ENCODE measurements around the gene CHIT1. TPM values are rescaled to one million over a fixed set of nuclear protein-coding genes. Genes with fewer than 3 reads are reported as not detected.

Gene CHIT1
- total and polyA plus RNA-seq, 3 experiments from 2014 or later, result 0.07 TPM; not detected in 2

- DNase-seq, result no peak
- H3K9me3 ChIP-seq (ENCODE audit: low read length), result no peaks in the 10 kb centered on the region
Observed at GRCh38 chr1:203174324-203174985, 55.0 kb downstream of the CHIT1 start.

GRCh38 chr1:203173566-203173965, 55.9 kb downstream of the CHIT1 start:
- POLR2A ChIA-PET, result no interaction called here
- no peaks in the 10 kb centered on the region for H3K36me3 ChIP-seq (ENCODE audit: insufficient read depth, low read length)
- no peak overlapping the region for H3K4me3 ChIP-seq (ENCODE audit: low read length)
- H3K4me1 ChIP-seq (ENCODE audit: insufficient read depth, low read length), result no peaks in the 10 kb centered on the region
- Mint-ChIP-seq H3K4me1 (no peaks in the 10 kb centered on the region), H3K4me3 (no peak overlapping the region), H3K36me3 (no peaks in the 10 kb centered on the region), H3K27ac (peak overlapping the region in 1 of 8 donors; percentile 36), H3K27me3 (peaks cover 5 to 19% of the 10 kb centered on the region in 2 donors), H3K9me3 (no peaks in the 10 kb centered on the region)
- no peak for DNase-seq
- no peak overlapping the region for H3K27ac ChIP-seq (ENCODE audit: low read depth, low read length)
- H3K9me3 ChIP-seq (ENCODE audit: low read length), result no peaks in the 10 kb centered on the region
- CTCF ChIA-PET, result interaction anchor here (2.3 kb wide), 1 partner anchor 134 kb away, joined by 15 read pairs; no protein-coding TSS in a partner anchor
- no peaks in the 10 kb centered on the region for H3K27me3 ChIP-seq (ENCODE audit: insufficient read depth, low read length, poor library complexity, severe bottlenecking)

More at GRCh38 chr1:203174324-203174985, 55.0 kb downstream of the CHIT1 start:
- Mint-ChIP-seq H3K27me3 (peaks cover 7 to 21% of the 10 kb centered on the region in 2 donors), H3K4me1 (no peaks in the 10 kb centered on the region), H3K9me3 (no peaks in the 10 kb centered on the region), H3K4me3 (no peak overlapping the region), H3K27ac (peak overlapping the region in 1 of 8 donors; percentile 84), H3K36me3 (no peaks in the 10 kb centered on the region)
- Histone ChIP-seq H3K27me3 (ENCODE audit: insufficient read depth, low read length, poor library complexity, severe bottlenecking) (no peaks in the 10 kb centered on the region), H3K27ac (ENCODE audit: low read depth, low read length) (no peak overlapping the region), H3K4me3 (ENCODE audit: low read length) (no peak overlapping the region), H3K4me1 (ENCODE audit: insufficient read depth, low read length) (no peaks in the 10 kb centered on the region), H3K36me3 (ENCODE audit: insufficient read depth, low read length) (no peaks in the 10 kb centered on the region)
- CTCF ChIA-PET, result no interaction called here
- POLR2A ChIA-PET, result no interaction called here

- Histone ChIP-seq H3K36me3 (ENCODE audit: insufficient read depth, low read length) (no peaks in the 10 kb centered on the region), H3K9me3 (ENCODE audit: low read length) (no peaks in the 10 kb centered on the region), H3K4me3 (ENCODE audit: low read length) (no peak overlapping the region), H3K27me3 (ENCODE audit: insufficient read depth, low read length, poor library complexity, severe bottlenecking) (no peaks in the 10 kb centered on the region), H3K4me1 (ENCODE audit: insufficient read depth, low read length) (no peaks in the 10 kb centered on the region), H3K27ac (ENCODE audit: low read depth, low read length) (no peak overlapping the region)
- H3K4me1 Mint-ChIP-seq, result no peaks in the 10 kb centered on the region
- ChIA-PET CTCF (interaction anchor here (1.2 to 2.3 kb wide), 2 partner anchors 43 to 133 kb away, joined by 3 to 15 read pairs; no protein-coding TSS in a partner anchor), POLR2A (no interaction called here)
- no peaks in the 10 kb centered on the region for H3K9me3 Mint-ChIP-seq
- no peaks in the 10 kb centered on the region for H3K36me3 Mint-ChIP-seq
- H3K4me3 Mint-ChIP-seq, result no peak overlapping the region
- peaks cover 5 to 15% of the 10 kb centered on the region in 2 donors for H3K27me3 Mint-ChIP-seq
- no peak overlapping the region for H3K27ac Mint-ChIP-seq
- DNase-seq, result no peak
Observed at GRCh38 chr1:203173011-203173555, 56.4 kb downstream of the CHIT1 start.

- Histone ChIP-seq H3K9me3 (ENCODE audit: low read length) (no peaks in the 10 kb centered on the region), H3K4me3 (ENCODE audit: low read length) (no peak overlapping the region)
- no peaks in the 10 kb centered on the region for H3K9me3 Mint-ChIP-seq
Observed at GRCh38 chr1:203172184-203173010, 57.1 kb downstream of the CHIT1 start.

GRCh38 chr1:203171341-203172183, 57.9 kb downstream of the CHIT1 start:
- H3K27me3 Mint-ChIP-seq, result peaks cover 2 to 6% of the 10 kb centered on the region in 2 donors
- no peaks in the 10 kb centered on the region for H3K4me1 ChIP-seq (ENCODE audit: insufficient read depth, low read length)
- no peaks in the 10 kb centered on the region for H3K9me3 ChIP-seq (ENCODE audit: low read length)
- H3K27me3 ChIP-seq (ENCODE audit: insufficient read depth, low read length, poor library complexity, severe bottlenecking), result no peaks in the 10 kb centered on the region
- H3K27ac ChIP-seq (ENCODE audit: low read depth, low read length), result no peak overlapping the region
- ChIA-PET POLR2A (interaction anchor here (0.5 kb wide), 1 partner anchor 99 kb away, joined by 3 read pairs; no protein-coding TSS in a partner anchor), CTCF (interaction anchor here (1.7 to 2.3 kb wide), 2 partner anchors 11 to 132 kb away, joined by 4 to 15 read pairs; no protein-coding TSS in a partner anchor)
- no peak for DNase-seq
- no peak overlapping the region for H3K4me3 ChIP-seq (ENCODE audit: low read length)
- H3K27ac Mint-ChIP-seq, result no peak overlapping the region
- H3K4me1 Mint-ChIP-seq, result no peaks in the 10 kb centered on the region
- H3K4me3 Mint-ChIP-seq, result no peak overlapping the region
- no peaks in the 10 kb centered on the region for H3K36me3 ChIP-seq (ENCODE audit: insufficient read depth, low read length)
- no peaks in the 10 kb centered on the region for H3K9me3 Mint-ChIP-seq
- H3K36me3 Mint-ChIP-seq, result no peaks in the 10 kb centered on the region

More at GRCh38 chr1:203172184-203173010, 57.1 kb downstream of the CHIT1 start:
- Mint-ChIP-seq H3K4me3 (no peak overlapping the region), H3K27me3 (peaks cover 5 to 15% of the 10 kb centered on the region in 2 donors), H3K4me1 (no peaks in the 10 kb centered on the region), H3K27ac (no peak overlapping the region), H3K36me3 (no peaks in the 10 kb centered on the region)
- H3K27ac ChIP-seq (ENCODE audit: low read depth, low read length), result no peak overlapping the region
- H3K4me1 ChIP-seq (ENCODE audit: insufficient read depth, low read length), result no peaks in the 10 kb centered on the region
- peak in 3 of 5 donors; percentile 5 to 19 (median 8) for DNase-seq
- ChIA-PET POLR2A (interaction anchor here (0.5 kb wide), 1 partner anchor 99 kb away, joined by 3 read pairs; no protein-coding TSS in a partner anchor), CTCF (interaction anchor here (1.2 to 2.3 kb wide), 3 partner anchors 11 to 133 kb away, joined by 3 to 15 read pairs (median 4); no protein-coding TSS in a partner anchor)
- no peaks in the 10 kb centered on the region for H3K27me3 ChIP-seq (ENCODE audit: insufficient read depth, low read length, poor library complexity, severe bottlenecking)
- H3K36me3 ChIP-seq (ENCODE audit: insufficient read depth, low read length), result no peaks in the 10 kb centered on the region

- Mint-ChIP-seq H3K9me3 (no peaks in the 10 kb centered on the region), H3K4me1 (no peaks in the 10 kb centered on the region), H3K4me3 (no peak overlapping the region), H3K36me3 (no peaks in the 10 kb centered on the region), H3K27ac (peak overlapping the region in 1 of 8 donors; percentile 34), H3K27me3 (peaks cover 4 to 6% of the 10 kb centered on the region in 2 donors)
- ChIA-PET CTCF (interaction anchor here (1.7 kb wide), 1 partner anchor 10 kb away, joined by 4 read pairs; no protein-coding TSS in a partner anchor), POLR2A (no interaction called here)
- Histone ChIP-seq H3K27me3 (ENCODE audit: insufficient read depth, low read length, poor library complexity, severe bottlenecking) (no peaks in the 10 kb centered on the region), H3K9me3 (ENCODE audit: low read length) (no peaks in the 10 kb centered on the region), H3K36me3 (ENCODE audit: insufficient read depth, low read length) (no peaks in the 10 kb centered on the region), H3K27ac (ENCODE audit: low read depth, low read length) (no peak overlapping the region), H3K4me3 (ENCODE audit: low read length) (no peak overlapping the region), H3K4me1 (ENCODE audit: insufficient read depth, low read length) (no peaks in the 10 kb centered on the region)
- DNase-seq, result no peak
Observed at GRCh38 chr1:203170625-203171330, 58.7 kb downstream of the CHIT1 start.

Measured in CD8-positive, alpha-beta memory T cell (primary cell).